Activated naive CD8-positive, alpha-beta T cell treated with anti-CD3 and anti-CD28 coated beads, Interleukin-2, amount 10 ng/mL, durations not matched to agents 7 days and 5 days (primary cell): Measurements from ENCODE around the gene XPR1. TPM values are rescaled to one million over a fixed set of nuclear protein-coding genes. Genes with fewer than 3 reads are reported as not detected.

ENCODE experiments used
- ATAC-seq: fragments of 150-1000 bp; cut with Tn5 transposase; one replicate; pipeline ENCODE4 v1.10.0; 2021; ENCODE audit warnings: low read depth, moderate library complexity
- POLR2A ChIA-PET: fragments of 350-600 bp; sonication (Branson Sonifier 250); formaldehyde crosslinking; loops from one replicate; lab custom pipeline; 2021; ENCODE audit warnings: antibody characterized with exemption; lab: Charles Lee
- DNase-seq: peaks from one replicate; pipeline ENCODE4 v3.0.0; 2021
- H3K27ac Mint-ChIP-seq: one replicate; pipeline ENCODE4 v1.8.0; 2022; ENCODE audit warnings: mild to moderate bottlenecking, mixed read lengths
- H3K27me3 Mint-ChIP-seq: one replicate; pipeline ENCODE4 v1.8.0; 2022; ENCODE audit warnings: mild to moderate bottlenecking, moderate library complexity, mixed read lengths
- H3K36me3 Mint-ChIP-seq: one replicate; pipeline ENCODE4 v1.8.0; 2021; ENCODE audit warnings: mild to moderate bottlenecking, mixed read lengths
- H3K4me1 Mint-ChIP-seq: one replicate; pipeline ENCODE4 v1.8.0; 2021; ENCODE audit warnings: mixed read lengths
- H3K4me3 Mint-ChIP-seq: one replicate; pipeline ENCODE4 v1.8.0; 2022; ENCODE audit warnings: mild to moderate bottlenecking, moderate library complexity, mixed read lengths
- H3K9me3 Mint-ChIP-seq: one replicate; pipeline ENCODE4 v1.8.0; 2021; ENCODE audit warnings: mixed read lengths
- total RNA-seq, 2 experiments: library from RNA; stranded (reverse); gene quantifications; one replicate each; pipeline ENCODE4 v1.2.3, GENCODE V29; 2021

The XPR1 gene
- total RNA-seq, 2 experiments from 2014 or later = 16.5 to 17.5 TPM

DNA sequence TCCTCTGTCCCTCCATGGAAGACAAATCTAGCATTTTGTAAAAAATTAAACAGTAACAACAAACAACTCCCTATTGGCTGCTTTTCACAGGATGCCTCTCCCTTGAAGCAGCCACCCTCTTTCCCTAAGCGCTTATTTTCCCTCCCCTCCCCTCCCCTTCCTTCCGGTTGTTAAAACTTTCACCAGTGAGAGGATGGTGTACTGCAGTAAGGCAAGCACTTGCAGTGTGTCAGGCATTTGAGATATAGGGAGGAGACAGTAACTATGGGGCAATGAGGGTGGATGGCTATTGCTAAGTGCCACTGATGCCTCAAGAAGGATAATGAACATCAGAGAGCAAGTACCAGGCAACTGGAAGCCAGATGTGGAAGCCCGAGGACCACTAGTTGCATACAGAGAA, 261.8 kb downstream of the XPR1 start:
- peaks cover 2% of the 10 kb centered on the region for H3K9me3 Mint-ChIP-seq
- H3K27ac Mint-ChIP-seq = no peak overlapping the region
- H3K4me1 Mint-ChIP-seq = peaks cover 6% of the 10 kb centered on the region
- DNase-seq = no peak
- ATAC-seq = no peak
- no peak overlapping the region for H3K4me3 Mint-ChIP-seq
- POLR2A ChIA-PET = no interaction called here
- peaks cover 2% of the 10 kb centered on the region for H3K27me3 Mint-ChIP-seq
- peaks cover 2% of the 10 kb centered on the region for H3K36me3 Mint-ChIP-seq

DNA sequence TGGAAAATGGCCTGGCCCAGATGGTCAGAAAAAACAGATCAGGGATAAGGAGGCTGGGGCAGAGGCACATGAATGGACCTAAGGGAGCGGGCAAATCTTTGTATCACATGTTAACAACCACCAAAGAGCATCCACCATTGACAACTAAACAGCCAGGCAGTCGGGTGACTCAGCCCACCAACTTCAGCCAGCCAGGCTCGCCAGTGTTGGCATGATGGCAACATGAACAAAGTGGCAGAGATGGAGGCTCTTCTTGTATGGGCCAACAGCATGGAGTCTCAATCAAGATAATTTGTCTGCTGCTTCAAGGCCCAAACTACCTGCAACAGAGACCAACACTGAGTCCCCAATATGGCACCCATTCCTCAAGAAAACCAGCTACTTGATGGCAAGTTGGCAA, 264.3 kb downstream of the XPR1 start:
- H3K27me3 Mint-ChIP-seq = peaks cover 2% of the 10 kb centered on the region
- peaks cover 6% of the 10 kb centered on the region for H3K4me1 Mint-ChIP-seq
- H3K9me3 Mint-ChIP-seq = peaks cover 2% of the 10 kb centered on the region
- peaks cover 2% of the 10 kb centered on the region for H3K36me3 Mint-ChIP-seq
- no peak for ATAC-seq
- POLR2A ChIA-PET = no interaction called here
- H3K27ac Mint-ChIP-seq = no peak overlapping the region
- H3K4me3 Mint-ChIP-seq = no peak overlapping the region
- no peak for DNase-seq

DNA sequence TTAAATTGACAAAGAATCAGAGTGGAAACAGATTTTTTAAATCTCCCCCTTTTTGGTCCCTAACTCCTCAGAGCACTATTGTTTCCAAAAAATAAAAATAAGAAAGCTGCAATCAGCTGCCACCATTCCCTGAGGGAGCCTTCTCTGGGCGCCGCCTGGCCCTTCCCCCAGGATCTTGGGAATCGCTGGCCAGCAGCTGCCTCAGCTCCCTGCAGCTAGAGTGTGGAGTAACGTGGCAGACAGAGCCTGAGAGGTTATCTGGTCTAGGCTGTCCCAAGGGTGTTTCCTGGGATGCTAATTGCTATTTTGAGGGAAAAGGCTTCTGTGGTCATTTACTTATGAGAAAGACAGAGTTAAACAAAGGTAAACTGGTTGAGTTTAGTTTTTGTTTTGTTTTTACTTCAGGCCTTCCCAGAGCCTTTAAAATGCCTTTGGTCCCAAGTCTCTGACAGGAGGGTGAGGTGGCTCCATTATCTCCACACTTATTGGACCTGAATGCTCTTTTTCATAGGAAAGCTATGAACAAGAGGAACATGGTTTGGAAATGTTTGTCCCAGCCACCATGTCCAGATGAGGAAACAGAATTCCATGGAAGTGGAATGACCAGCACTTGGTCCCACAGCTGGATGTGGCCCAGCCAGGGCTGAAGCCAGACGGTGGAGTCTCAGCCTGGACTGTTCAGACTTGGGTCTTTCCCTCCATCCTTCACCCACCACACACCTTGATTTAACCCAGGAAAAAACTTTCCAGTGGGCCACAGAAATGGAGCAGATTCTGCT, 266.8 kb downstream of the XPR1 start:
- Mint-ChIP-seq H3K27me3 (peaks cover 4% of the 10 kb centered on the region), H3K27ac (no peak overlapping the region), H3K4me1 (peaks cover 2% of the 10 kb centered on the region), H3K36me3 (peaks cover 2% of the 10 kb centered on the region), H3K4me3 (no peak overlapping the region), H3K9me3 (peaks cover 2% of the 10 kb centered on the region)
- POLR2A ChIA-PET = no interaction called here
- DNase-seq (no peak), ATAC-seq (no peak)

DNA sequence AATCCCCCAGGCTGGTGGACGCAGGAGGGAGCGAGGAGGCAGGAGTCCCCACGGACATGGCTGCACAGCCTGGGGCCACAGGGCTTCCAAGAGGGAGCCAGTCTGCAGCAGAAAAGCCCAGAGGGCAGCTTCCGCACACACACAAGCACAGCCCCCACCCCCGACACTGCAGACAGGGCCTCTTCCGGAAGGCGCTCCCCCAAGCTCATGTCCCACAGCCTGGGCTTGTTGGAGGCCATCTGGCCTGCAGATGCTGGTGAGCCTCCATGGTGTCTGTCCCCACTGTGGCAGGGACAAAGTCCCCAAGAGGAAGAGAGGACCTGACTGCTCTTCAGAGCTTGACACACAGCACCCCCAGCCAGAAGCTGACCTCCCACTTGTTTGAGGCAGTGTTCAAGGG, 267.4 kb downstream of the XPR1 start:
- POLR2A ChIA-PET = no interaction called here
- peaks cover 2% of the 10 kb centered on the region for H3K9me3 Mint-ChIP-seq
- ATAC-seq = no peak
- H3K27me3 Mint-ChIP-seq = peaks cover 4% of the 10 kb centered on the region
- peaks cover 2% of the 10 kb centered on the region for H3K36me3 Mint-ChIP-seq
- DNase-seq = no peak
- no peak overlapping the region for H3K27ac Mint-ChIP-seq
- H3K4me1 Mint-ChIP-seq = no peaks in the 10 kb centered on the region
- H3K4me3 Mint-ChIP-seq = no peak overlapping the region

DNA sequence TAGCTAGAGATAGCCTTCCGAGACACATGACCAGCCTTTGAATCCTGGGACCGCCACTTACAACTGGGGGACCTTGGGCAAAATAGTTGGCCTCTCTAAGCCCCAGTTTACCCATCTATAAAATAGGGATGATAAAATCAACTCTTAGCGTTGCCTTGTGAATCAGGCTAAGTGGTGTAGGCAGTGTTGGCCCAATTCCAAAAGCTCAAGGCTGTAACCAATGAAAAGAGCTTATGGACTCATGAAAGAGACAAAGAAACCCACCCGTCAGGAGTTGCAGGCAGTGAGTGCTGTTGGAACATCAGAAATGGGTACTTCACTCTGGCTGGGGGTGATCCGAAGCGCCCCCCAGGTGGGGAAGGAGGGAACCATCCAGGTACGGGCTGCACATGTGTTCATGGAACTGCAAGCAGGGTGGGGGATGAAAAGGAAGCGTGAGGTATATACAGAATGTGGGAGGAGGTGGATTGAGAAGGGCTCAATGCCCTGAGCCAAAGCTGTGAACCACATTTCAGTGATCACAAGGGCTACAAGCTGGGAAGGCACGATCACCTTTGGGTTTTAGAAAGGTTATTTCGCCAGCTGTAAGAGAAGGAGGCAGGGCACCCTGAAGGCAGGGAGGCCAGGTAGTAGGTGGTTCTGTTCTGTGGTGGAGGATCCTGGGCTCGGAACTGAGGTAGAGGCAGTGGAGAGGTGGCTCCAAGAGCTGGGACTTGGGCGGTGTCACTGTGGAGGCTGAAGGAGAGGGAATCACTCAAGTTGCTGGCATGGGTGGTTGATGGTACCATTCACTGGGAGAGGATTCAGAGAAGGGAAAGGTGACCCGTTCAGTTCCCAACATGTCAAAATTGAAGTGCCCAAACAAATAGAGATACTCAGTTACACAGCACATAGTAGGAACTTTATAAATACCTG, 269.5 kb downstream of the XPR1 start:
- Mint-ChIP-seq H3K27me3 (peaks cover 7% of the 10 kb centered on the region), H3K36me3 (peaks cover 2% of the 10 kb centered on the region), H3K4me1 (no peaks in the 10 kb centered on the region), H3K9me3 (peaks cover 2% of the 10 kb centered on the region), H3K27ac (no peak overlapping the region), H3K4me3 (no peak overlapping the region)
- ATAC-seq (no peak), DNase-seq (no peak)
- POLR2A ChIA-PET = interaction anchor here (0.7 kb wide), 1 partner anchor 74 kb away, joined by 3 read pairs; no protein-coding TSS in a partner anchor

DNA sequence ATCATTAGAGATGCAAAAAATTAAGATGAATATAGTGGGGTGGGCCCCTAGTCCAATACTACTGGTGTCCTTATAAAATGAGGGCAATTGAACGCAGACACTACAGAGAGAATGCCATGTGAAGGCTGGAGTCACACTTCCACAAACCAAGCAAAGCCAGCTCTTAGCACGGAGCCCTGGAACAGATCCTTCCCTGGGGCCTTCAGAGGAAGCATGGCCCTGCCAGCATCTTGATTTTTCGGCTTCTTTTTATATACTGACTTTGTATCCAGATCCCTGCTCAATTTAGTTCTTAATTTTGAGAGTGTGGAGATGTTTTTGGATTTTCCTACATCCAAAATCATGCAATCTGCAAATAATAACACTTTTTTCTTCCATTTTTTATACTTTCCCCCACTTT, 270.7 kb downstream of the XPR1 start:
- POLR2A ChIA-PET = no interaction called here
- Mint-ChIP-seq H3K4me1 (no peaks in the 10 kb centered on the region), H3K27ac (no peak overlapping the region)

DNA sequence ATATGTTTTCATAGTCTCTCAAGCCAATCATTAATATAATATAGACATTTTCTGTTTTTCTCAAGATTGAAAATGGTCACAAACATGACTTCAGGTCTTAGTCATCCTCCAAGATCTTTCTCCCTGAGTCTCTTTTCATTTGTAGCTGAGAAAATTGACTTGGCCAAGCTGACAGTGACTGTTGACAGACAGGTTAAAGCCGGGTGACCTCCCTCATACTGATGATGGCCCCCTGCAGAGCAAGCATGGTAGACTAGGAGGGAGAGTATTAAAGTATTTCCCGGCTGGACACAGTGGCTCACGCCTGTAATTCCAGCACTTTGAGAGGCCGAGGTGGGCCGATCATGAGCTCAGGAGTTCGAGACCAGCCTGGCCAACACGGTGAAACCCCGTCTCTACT, 274.1 kb downstream of the XPR1 start:
- H3K9me3 Mint-ChIP-seq = peaks cover 2% of the 10 kb centered on the region
- H3K4me1 Mint-ChIP-seq = peaks cover 4% of the 10 kb centered on the region
- H3K36me3 Mint-ChIP-seq = peaks cover 2% of the 10 kb centered on the region
- no peak overlapping the region for H3K27ac Mint-ChIP-seq
- peaks cover 13% of the 10 kb centered on the region for H3K27me3 Mint-ChIP-seq
- ATAC-seq = no peak
- POLR2A ChIA-PET = no interaction called here
- DNase-seq = no peak
- no peak overlapping the region for H3K4me3 Mint-ChIP-seq

More for the DNA sequence above, 270.7 kb downstream of the XPR1 start:
- peaks cover 5% of the 10 kb centered on the region for H3K27me3 Mint-ChIP-seq
- H3K9me3 Mint-ChIP-seq = peaks cover 2% of the 10 kb centered on the region
- H3K36me3 Mint-ChIP-seq = peaks cover 2% of the 10 kb centered on the region
- no peak overlapping the region for H3K4me3 Mint-ChIP-seq
- no peak for DNase-seq
- no peak for ATAC-seq

DNA sequence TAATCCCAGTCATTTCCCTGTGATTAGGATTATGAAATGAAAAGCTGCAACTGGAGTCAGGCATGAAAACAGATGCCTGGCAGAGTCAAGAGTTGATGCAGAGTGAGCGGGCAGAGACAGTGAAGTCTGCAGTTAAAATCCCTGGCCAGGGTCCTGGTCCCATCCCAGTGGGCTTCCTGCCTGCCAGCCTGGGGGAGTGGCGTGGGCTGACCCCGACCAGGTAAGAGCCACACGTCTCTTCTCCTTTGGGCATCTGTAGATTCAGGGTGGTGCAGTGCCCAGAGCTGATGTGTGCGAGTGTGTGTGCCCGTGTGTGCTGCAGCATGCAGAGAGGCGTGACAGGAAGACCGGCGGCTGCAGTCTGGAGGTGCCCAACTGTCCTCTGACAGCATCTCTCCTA, 274.7 kb downstream of the XPR1 start:
- H3K36me3 Mint-ChIP-seq = peaks cover 2% of the 10 kb centered on the region
- H3K9me3 Mint-ChIP-seq = peaks cover 2% of the 10 kb centered on the region
- H3K27ac Mint-ChIP-seq = no peak overlapping the region
- peaks cover 5% of the 10 kb centered on the region for H3K4me1 Mint-ChIP-seq
- no peak for DNase-seq
- ATAC-seq = no peak
- POLR2A ChIA-PET = no interaction called here
- peaks cover 19% of the 10 kb centered on the region for H3K27me3 Mint-ChIP-seq
- no peak overlapping the region for H3K4me3 Mint-ChIP-seq

DNA sequence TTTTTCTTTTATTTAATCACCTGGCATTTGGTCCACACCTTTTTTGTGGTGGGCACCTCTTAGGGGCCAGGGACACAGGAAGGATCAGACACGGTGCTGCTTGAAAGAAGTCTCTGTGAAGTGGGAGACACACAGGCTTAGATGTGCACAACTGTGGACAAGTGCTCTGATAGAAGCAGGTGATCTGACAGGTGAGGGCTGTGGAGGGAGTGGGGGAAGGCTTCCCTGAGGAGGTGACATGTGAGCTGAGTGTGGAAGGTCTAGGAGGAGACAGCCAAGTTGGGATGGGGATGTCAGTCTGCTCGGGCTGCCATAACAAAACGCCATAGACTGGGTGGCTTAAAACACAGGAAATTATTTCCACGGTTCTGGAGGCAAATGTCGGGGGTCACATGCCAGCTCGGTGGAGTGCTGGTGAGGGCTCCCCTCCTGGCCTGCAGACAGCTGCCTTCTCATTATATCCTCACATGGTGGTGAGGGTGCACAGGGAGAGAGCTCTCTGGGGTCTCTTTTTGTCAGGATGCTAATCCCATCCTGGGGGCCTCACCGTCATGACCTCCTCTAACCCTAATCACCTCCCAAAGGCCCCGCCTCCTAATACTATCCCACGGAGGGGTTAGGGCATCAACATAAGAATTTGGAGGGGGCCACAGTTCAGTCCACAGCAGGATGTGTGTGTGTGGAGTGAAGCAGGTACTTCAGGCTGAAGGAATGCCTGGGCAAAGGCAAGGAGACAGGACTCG, 275.7 kb downstream of the XPR1 start:
- H3K27ac Mint-ChIP-seq = no peak overlapping the region
- H3K4me1 Mint-ChIP-seq = peaks cover 10% of the 10 kb centered on the region
- peaks cover 24% of the 10 kb centered on the region for H3K27me3 Mint-ChIP-seq
- H3K36me3 Mint-ChIP-seq = peaks cover 2% of the 10 kb centered on the region
- no peak overlapping the region for H3K4me3 Mint-ChIP-seq
- peaks cover 2% of the 10 kb centered on the region for H3K9me3 Mint-ChIP-seq
- DNase-seq (no peak), ATAC-seq (no peak)
- POLR2A ChIA-PET = no interaction called here

DNA sequence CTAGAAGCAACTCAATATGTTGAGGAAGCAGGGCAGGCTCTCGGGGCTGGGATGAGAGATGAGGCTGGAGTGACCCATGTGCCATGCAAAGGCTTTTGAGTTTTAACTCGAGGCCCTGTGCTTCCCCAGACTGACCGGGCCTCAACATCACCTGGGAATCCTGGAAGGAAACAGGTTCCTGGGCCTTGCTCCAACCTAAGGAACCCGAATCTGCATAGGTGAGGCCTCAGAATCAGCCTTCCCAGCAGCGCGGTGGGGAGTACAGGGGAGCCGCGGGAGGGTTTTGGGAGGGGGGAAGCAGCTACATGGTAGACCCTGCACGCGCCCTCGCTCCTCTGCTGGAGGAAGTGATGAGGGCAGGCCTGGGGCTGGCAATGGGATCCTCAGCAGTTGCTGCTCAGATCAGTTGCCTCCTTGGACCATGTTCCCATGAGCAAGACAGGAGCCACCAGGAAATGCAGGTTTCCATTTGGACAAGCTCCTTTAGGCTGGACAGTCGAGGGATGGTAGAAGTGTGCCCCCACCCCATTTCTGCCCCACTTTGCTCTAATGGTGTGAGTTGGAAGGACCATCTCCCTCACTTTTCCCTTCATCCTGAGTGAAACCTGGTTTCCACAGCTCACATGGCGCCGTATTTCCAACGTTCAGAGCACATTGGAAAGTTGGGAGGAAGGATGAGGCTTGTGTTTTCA, 276.4 kb downstream of the XPR1 start:
- H3K4me1 Mint-ChIP-seq = peaks cover 10% of the 10 kb centered on the region
- peaks cover 2% of the 10 kb centered on the region for H3K9me3 Mint-ChIP-seq
- POLR2A ChIA-PET = no interaction called here
- no peak for ATAC-seq
- H3K36me3 Mint-ChIP-seq = peaks cover 2% of the 10 kb centered on the region
- H3K4me3 Mint-ChIP-seq = no peak overlapping the region
- peaks cover 24% of the 10 kb centered on the region for H3K27me3 Mint-ChIP-seq
- DNase-seq = no peak
- H3K27ac Mint-ChIP-seq = no peak overlapping the region

DNA sequence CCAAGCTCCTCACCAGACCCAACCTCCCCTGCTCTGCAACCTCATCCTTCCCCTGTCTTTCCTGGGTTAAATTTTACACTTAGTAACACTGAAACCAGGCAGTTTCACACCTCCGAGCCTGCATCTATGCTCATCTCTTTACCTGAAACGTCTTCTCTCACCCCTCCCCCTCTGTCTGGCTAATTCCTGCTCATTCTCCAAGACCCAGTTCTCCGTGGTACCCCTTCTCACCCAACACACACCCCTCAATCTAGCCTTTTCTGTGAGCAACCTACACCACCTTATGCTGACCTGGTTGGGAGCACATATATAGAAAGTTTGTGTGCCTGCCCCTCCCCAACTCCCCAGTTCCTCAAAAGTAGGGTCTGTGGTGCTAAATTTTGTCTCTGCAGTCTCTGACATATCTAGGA, 277.2 kb downstream of the XPR1 start:
- H3K27ac Mint-ChIP-seq = no peak overlapping the region
- peaks cover 2% of the 10 kb centered on the region for H3K9me3 Mint-ChIP-seq
- peaks cover 2% of the 10 kb centered on the region for H3K36me3 Mint-ChIP-seq
- DNase-seq (no peak), ATAC-seq (no peak)
- H3K27me3 Mint-ChIP-seq = peaks cover 32% of the 10 kb centered on the region
- no peak overlapping the region for H3K4me3 Mint-ChIP-seq
- POLR2A ChIA-PET = no interaction called here
- peaks cover 12% of the 10 kb centered on the region for H3K4me1 Mint-ChIP-seq

DNA sequence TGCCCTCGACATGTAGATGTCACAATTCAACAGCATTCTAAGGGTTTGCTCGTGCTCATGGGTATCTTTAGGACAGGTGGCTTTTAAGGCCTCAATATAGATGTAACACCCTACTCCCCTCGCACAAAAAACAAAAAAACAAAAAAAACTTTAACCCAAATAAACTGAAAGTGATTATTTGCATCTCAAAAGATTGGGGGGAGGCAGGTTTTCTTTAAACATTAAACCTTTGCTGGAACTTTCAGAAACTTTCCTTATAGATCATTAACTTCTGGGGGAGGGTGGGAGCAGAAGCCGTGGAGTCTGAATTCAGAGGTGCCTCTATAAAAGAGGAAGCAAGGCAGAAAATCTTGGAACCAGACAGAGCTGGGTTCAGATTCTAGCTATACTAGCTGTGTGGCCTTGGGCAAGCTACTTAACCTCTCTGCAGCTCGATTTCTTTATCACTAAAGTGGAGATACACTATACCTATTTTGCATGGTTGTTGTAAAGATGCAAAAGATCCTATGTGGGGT, 277.7 kb downstream of the XPR1 start:
- DNase-seq (no peak), ATAC-seq (no peak)
- H3K36me3 Mint-ChIP-seq = peaks cover under 1% of the 10 kb centered on the region
- POLR2A ChIA-PET = no interaction called here
- H3K9me3 Mint-ChIP-seq = peaks cover under 1% of the 10 kb centered on the region
- H3K27ac Mint-ChIP-seq = no peak overlapping the region
- peaks cover 35% of the 10 kb centered on the region for H3K27me3 Mint-ChIP-seq
- no peak overlapping the region for H3K4me3 Mint-ChIP-seq
- peaks cover 12% of the 10 kb centered on the region for H3K4me1 Mint-ChIP-seq
